CD14-positive monocyte (primary cell): Measurements from ENCODE around the gene MADD. TPM values are rescaled to one million over a fixed set of nuclear protein-coding genes. Genes with fewer than 3 reads are reported as not detected.

Experiments used
- DNase-seq, 3 donors: peaks; one replicate each; pipeline ENCODE4 v3.0.0-alpha.2; 2011 to 2022
- H2AFZ ChIP-seq: 2 replicates; pipeline ENCODE4 v1.6.0; 2012; ENCODE audit warnings: mild to moderate bottlenecking, low read depth, low read length, inconsistent platforms; ENCODE audit not compliant: insufficient read depth, poor library complexity, severe bottlenecking
- H3K27ac ChIP-seq, 2 donors: 1 replicate in 1 of 2; 2 replicates in 1 of 2; pipeline ENCODE4 v1.5.1; 2012 to 2013; ENCODE audit warnings: low read length in 2 of 2, control low read depth in 1 of 2, inconsistent platforms in 1 of 2, low read depth in 1 of 2, mild to moderate bottlenecking in 1 of 2
- H3K27me3 ChIP-seq, 2 donors: one replicate each; pipeline versions ENCODE4 v1.6.0 to v1.6.1; 2011 to 2013; ENCODE audit warnings: low read length in 2 of 2; ENCODE audit not compliant: control insufficient read depth in 2 of 2, insufficient read depth in 2 of 2
- H3K36me3 ChIP-seq, 2 donors: replicated peaks in 1 of 2; 1 replicate in 1 of 2; 2 replicates in 1 of 2; pipeline versions ENCODE4 v1.5.1 to v1.6.1; 2012 to 2013; ENCODE audit warnings: low read length in 2 of 2, control low read depth in 1 of 2, inconsistent platforms in 1 of 2, mild to moderate bottlenecking in 1 of 2; ENCODE audit not compliant: insufficient read depth in 2 of 2, control insufficient read depth in 1 of 2
- H3K4me1 ChIP-seq, 2 donors: 1 replicate in 1 of 2; 2 replicates in 1 of 2; pipeline versions ENCODE4 v1.5.1 to v1.6.1; 2012 to 2013; ENCODE audit warnings: low read length in 2 of 2, control low read depth in 1 of 2, inconsistent platforms in 1 of 2, mild to moderate bottlenecking in 1 of 2, moderate library complexity in 1 of 2; ENCODE audit not compliant: insufficient read depth in 2 of 2, control insufficient read depth in 1 of 2
- H3K4me2 ChIP-seq: replicated peaks from 2 replicates; pipeline ENCODE3; 2012; ENCODE audit warnings: low read length, moderate library complexity, mild to moderate bottlenecking; ENCODE audit not compliant: poor library complexity, severe bottlenecking; ENCODE audit errors: extremely low read depth
- H3K4me3 ChIP-seq, 3 experiments: fragments of 200-600 bp in 1 of 3; sonication (generic) in 1 of 3; replicated peaks in 1 of 3; 1 replicate in 2 of 3; 2 replicates in 1 of 3; pipeline ENCODE4 v1.5.1; 2011 to 2013; ENCODE audit warnings: low read length in 3 of 3, mild to moderate bottlenecking in 3 of 3, control low read depth in 2 of 3, low read depth in 2 of 3, inconsistent platforms in 1 of 3, moderate library complexity in 1 of 3
- H3K79me2 ChIP-seq: 2 replicates; pipeline ENCODE4 v1.6.0; 2012; ENCODE audit warnings: mild to moderate bottlenecking, control low read depth, inconsistent platforms, low read length, moderate library complexity; ENCODE audit not compliant: insufficient read depth
- H3K9ac ChIP-seq: 2 replicates; pipeline ENCODE4 v1.6.0; 2017; ENCODE audit warnings: low read length, mild to moderate bottlenecking; ENCODE audit not compliant: insufficient read depth, poor library complexity, severe bottlenecking
- H3K9me3 ChIP-seq, 2 donors: replicated peaks in 1 of 2; 1 replicate in 1 of 2; 2 replicates in 1 of 2; pipeline versions ENCODE4 v1.5.1 to v1.6.1; 2012 to 2013; ENCODE audit warnings: low read length in 2 of 2, control low read depth in 1 of 2; ENCODE audit not compliant: control insufficient read depth in 1 of 2, insufficient read depth in 1 of 2
- H4K20me1 ChIP-seq: 2 replicates; pipeline ENCODE4 v1.6.0; 2012; ENCODE audit warnings: mild to moderate bottlenecking, low read length, control low read depth, moderate library complexity; ENCODE audit not compliant: insufficient read depth
- H3K27ac Mint-ChIP-seq, 7 donors: one replicate each; pipeline ENCODE4 v1.8.0; 2020; ENCODE audit warnings: mild to moderate bottlenecking in 7 of 7, mixed read lengths in 7 of 7, moderate library complexity in 6 of 7, inconsistent platforms in 2 of 7
- H3K27me3 Mint-ChIP-seq, 3 donors: one replicate each; pipeline ENCODE4 v1.8.0; 2021 to 2022; ENCODE audit warnings: low read depth in 3 of 3, mild to moderate bottlenecking in 3 of 3, mixed read lengths in 3 of 3, moderate library complexity in 3 of 3, inconsistent platforms in 1 of 3
- H3K36me3 Mint-ChIP-seq, 2 donors: one replicate each; pipeline ENCODE4 v1.8.0; 2020; ENCODE audit warnings: mixed read lengths in 2 of 2, inconsistent platforms in 1 of 2, mild to moderate bottlenecking in 1 of 2
- H3K4me1 Mint-ChIP-seq: one replicate; pipeline ENCODE4 v1.8.0; 2020; ENCODE audit warnings: mild to moderate bottlenecking, mixed read lengths
- H3K4me3 Mint-ChIP-seq, 2 donors: one replicate each; pipeline ENCODE4 v1.8.0; 2020; ENCODE audit warnings: mild to moderate bottlenecking in 2 of 2, mixed read lengths in 2 of 2, moderate library complexity in 1 of 2
- H3K9me3 Mint-ChIP-seq, 7 donors: one replicate each; pipeline ENCODE4 v1.8.0; 2020 to 2022; ENCODE audit warnings: mixed read lengths in 7 of 7, mild to moderate bottlenecking in 6 of 7, moderate library complexity in 6 of 7, inconsistent platforms in 2 of 7
- CTCF ChIP-seq: fragments of 200-600 bp; IDR thresholded peaks from one replicate; pipeline ENCODE4 v1.8.0; 2022; ENCODE audit warnings: antibody characterized with exemption, mild to moderate bottlenecking
- WGBS: methylation state at CpG from one replicate; pipeline ENCODE4 v1.1.5; 2013; ENCODE audit warnings: missing lambda C conversion rate; ENCODE audit not compliant: insufficient coverage; 5-methylcytosine and 5-hydroxymethylcytosine counted together
- intact Hi-C, 2 donors: fragments of 100-400 bp; cut with micrococcal nuclease; formaldehyde crosslinking; loops; one replicate each; pipeline versions ENCODE4 v1.15.0 to v1.15.1; 2023
- polyA plus RNA-seq, 3 donors: library from polyadenylated mRNA; depleted of rRNA in 1 of 3; unstranded in 2 of 3; stranded (reverse) in 1 of 3; fragments of 300-500 nt in 2 of 3; fragments of >200 nt in 1 of 3; fragmentation: Illumina TruSeq in 2 of 3; gene quantifications; 1 replicate in 2 of 3; 2 replicates in 1 of 3; pipeline ENCODE4 v1.2.3, GENCODE V29; 2012 to 2021

The MADD gene
- polyA plus RNA-seq, 3 donors = 6.4 to 58.1 (median 12.2) TPM

GRCh38 chr11:47378010-47378835 is 108.3 kb downstream of the MADD start, which contains the start of gene SPI1:
Gene SPI1, minus strand, starts transcription at chr11:47378547. Its CDS starts 194 bp downstream, at chr11:47378353.
- Histone ChIP-seq H4K20me1 (peaks cover 35% of the 10 kb centered on the region), H3K27ac (peak within 1 kb of the TSS; percentile 96 to 97), H3K36me3 (peaks cover 46 to 64% of the 10 kb centered on the region in 2 donors), H3K79me2 (peaks cover 87% of the 10 kb centered on the region), H3K9me3 (no peaks in the 10 kb centered on the region), H3K4me2 (peak within 1 kb of the TSS; percentile 97), H2AFZ (no peak within 1 kb of the TSS), H3K4me1 (peaks cover 49 to 77% of the 10 kb centered on the region in 2 donors), H3K9ac (peak within 1 kb of the TSS; percentile 99), H3K4me3 (peak within 1 kb of the TSS; percentile 84 to 99 (median 97)), H3K27me3 (no peaks in the 10 kb centered on the region)
- H3K4me1 Mint-ChIP-seq = peaks cover 41% of the 10 kb centered on the region
- under 1% methylated on average over 26 of the region's 31 CpGs for WGBS
- no peak for TF ChIP-seq CTCF
- peaks cover 55 to 69% of the 10 kb centered on the region in 2 donors for H3K36me3 Mint-ChIP-seq
- intact Hi-C loops = no loop called here
- peak within 1 kb of the TSS; percentile 98 to 99 for H3K4me3 Mint-ChIP-seq
- H3K27ac Mint-ChIP-seq = no peak within 1 kb of the TSS
- no peaks in the 10 kb centered on the region for H3K27me3 Mint-ChIP-seq
- DNase-seq = peak; percentile 94 to 97 (median 97)
- peaks cover 0 to 5% (median 0%) of the 10 kb centered on the region in 7 donors for H3K9me3 Mint-ChIP-seq

GRCh38 chr11:47378836-47379170 is 108.9 kb downstream of the MADD start:
- intact Hi-C loops = no loop called here
- Histone ChIP-seq H3K4me3 (peak overlapping the region in 2 of 3 experiments; percentile 97 to 99), H3K27me3 (no peaks in the 10 kb centered on the region)

More at GRCh38 chr11:47378836-47379170, 108.9 kb downstream of the MADD start:
- Histone ChIP-seq H3K9ac (peak overlapping the region; percentile 99), H3K4me1 (peaks cover 49 to 77% of the 10 kb centered on the region in 2 donors), H3K27ac (peak overlapping the region; percentile 96 to 97), H3K4me2 (peak overlapping the region; percentile 97), H2AFZ (no peak overlapping the region), H3K9me3 (no peaks in the 10 kb centered on the region), H4K20me1 (peaks cover 29% of the 10 kb centered on the region), H3K79me2 (peaks cover 87% of the 10 kb centered on the region), H3K36me3 (peaks cover 45 to 62% of the 10 kb centered on the region in 2 donors)
- Mint-ChIP-seq H3K27me3 (no peaks in the 10 kb centered on the region), H3K27ac (no peak overlapping the region), H3K4me1 (peaks cover 42% of the 10 kb centered on the region), H3K4me3 (peak overlapping the region; percentile 83 to 99), H3K36me3 (peaks cover 52 to 69% of the 10 kb centered on the region in 2 donors), H3K9me3 (peaks cover 0 to 5% (median 0%) of the 10 kb centered on the region in 7 donors)
- DNase-seq = no peak
- TF ChIP-seq CTCF = no peak
